Measurements from ENCODE around the gene PEX5L. TPM values are rescaled to one million over a fixed set of nuclear protein-coding genes. Genes with fewer than 3 reads are reported as not detected.

The PEX5L gene
- total and polyA plus RNA-seq, 9 donors: 0.30 to 8.6 (median 1.1) TPM

GRCh38 chr3:179973931-179974361 is 62.8 kb downstream of the PEX5L start:
- 41 to 49% (median 46%) methylated on average over 4 of the region's 4 CpGs for WGBS, 3 donors
- TF ChIP-seq EP300 (IDR thresholded peaks at IDR 0.05) (no peak), CTCF (IDR thresholded peaks at IDR 0.05) (no peak), POLR2A (IDR thresholded peaks at IDR 0.05) (no peak)
- H3K27ac ChIP-seq: no peak overlapping the region

GRCh38 chr3:179972881-179973423 is 63.8 kb downstream of the PEX5L start:
- WGBS, 3 donors: 85 to 93% (median 89%) methylated on average over 2 of the region's 2 CpGs
- Histone ChIP-seq H3K9me3 (no peaks in the 10 kb centered on the region), H3K27ac (no peak overlapping the region), H3K27me3 (peaks cover 4% of the 10 kb centered on the region), H3K36me3 (no peaks in the 10 kb centered on the region), H3K4me3 (no peak overlapping the region), H3K4me1 (ENCODE audit: insufficient read depth) (no peaks in the 10 kb centered on the region)
- DNase-seq: no peak
- TF ChIP-seq POLR2A (IDR thresholded peaks at IDR 0.05) (no peak), CTCF (IDR thresholded peaks at IDR 0.05) (no peak), EP300 (IDR thresholded peaks at IDR 0.05) (no peak)
- intact Hi-C loops (cut with DNase I): no loop called here

More at GRCh38 chr3:179973931-179974361, 62.8 kb downstream of the PEX5L start:
- Histone ChIP-seq H3K27me3 (peaks cover 3% of the 10 kb centered on the region), H3K9me3 (no peaks in the 10 kb centered on the region), H3K4me3 (no peak overlapping the region), H3K4me1 (ENCODE audit: insufficient read depth) (no peaks in the 10 kb centered on the region), H3K36me3 (no peaks in the 10 kb centered on the region)
- intact Hi-C loops (cut with DNase I): no loop called here
- no peak for DNase-seq

GRCh38 chr3:179971280-179971679 is 65.5 kb downstream of the PEX5L start:
- H3K4me3 ChIP-seq: no peak overlapping the region
- no peak for DNase-seq
- no peak overlapping the region for H3K27ac ChIP-seq
- TF ChIP-seq CTCF (IDR thresholded peaks at IDR 0.05): no peak
- TF ChIP-seq POLR2A (IDR thresholded peaks at IDR 0.05): no peak
- TF ChIP-seq EP300 (IDR thresholded peaks at IDR 0.05): no peak
- H3K4me1 ChIP-seq (ENCODE audit: insufficient read depth): no peaks in the 10 kb centered on the region
- H3K36me3 ChIP-seq: no peaks in the 10 kb centered on the region
- no peaks in the 10 kb centered on the region for H3K9me3 ChIP-seq
- intact Hi-C loops (cut with DNase I): no loop called here
- 81 to 91% (median 89%) methylated on average over 3 of the region's 3 CpGs for WGBS, 3 donors
- H3K27me3 ChIP-seq: peaks cover 4% of the 10 kb centered on the region

GRCh38 chr3:179970746-179971145 is 66.0 kb downstream of the PEX5L start:
- no peak overlapping the region for H3K27ac ChIP-seq
- no peaks in the 10 kb centered on the region for H3K9me3 ChIP-seq
- H3K4me1 ChIP-seq (ENCODE audit: insufficient read depth): no peaks in the 10 kb centered on the region
- intact Hi-C loops (cut with DNase I): no loop called here
- WGBS, 3 donors: 83 to 96% (median 90%) methylated on average over 2 of the region's 2 CpGs
- peaks cover 4% of the 10 kb centered on the region for H3K27me3 ChIP-seq
- no peaks in the 10 kb centered on the region for H3K36me3 ChIP-seq
- no peak for DNase-seq
- no peak overlapping the region for H3K4me3 ChIP-seq
- TF ChIP-seq CTCF (IDR thresholded peaks at IDR 0.05) (no peak), POLR2A (IDR thresholded peaks at IDR 0.05) (no peak), EP300 (IDR thresholded peaks at IDR 0.05) (no peak)
